Upper lobe of left lung (tissue), 4 donors: ENCODE results near the gene ZNG1B.
"Not testable (repeated sequence)": the region's sequence is repeated elsewhere in the genome, so short reads cannot be mapped to it uniquely, and the experiment has no call there.

Experiments
- CTCF ChIP-seq, 6 experiments: fragments of 450-650 bp in 4 of 6; fragments of 200-600 bp in 2 of 6; sonication (generic) in 2 of 6; IDR thresholded peaks; one replicate each; pipeline ENCODE4 v1.5.1; 2016 to 2019; ENCODE audit warnings: antibody characterized with exemption in 6 of 6
- EP300 ChIP-seq, 4 donors: sonication (generic); formaldehyde crosslinking; IDR thresholded peaks; one replicate each; pipeline ENCODE4 v1.5.1; 2017; ENCODE audit warnings: antibody characterized with exemption in 4 of 4, control low read depth in 2 of 4
- POLR2A ChIP-seq, 4 donors: fragments of 450-650 bp; IDR thresholded peaks; one replicate each; pipeline ENCODE4 v1.5.1; 2016 to 2017; ENCODE audit warnings: antibody characterized with exemption in 4 of 4, mild to moderate bottlenecking in 2 of 4
- POLR2AphosphoS5 ChIP-seq, 2 donors: sonication (generic); formaldehyde crosslinking; IDR thresholded peaks; one replicate each; pipeline ENCODE4 v1.5.1; 2017; ENCODE audit warnings: antibody characterized with exemption in 2 of 2

DNA sequence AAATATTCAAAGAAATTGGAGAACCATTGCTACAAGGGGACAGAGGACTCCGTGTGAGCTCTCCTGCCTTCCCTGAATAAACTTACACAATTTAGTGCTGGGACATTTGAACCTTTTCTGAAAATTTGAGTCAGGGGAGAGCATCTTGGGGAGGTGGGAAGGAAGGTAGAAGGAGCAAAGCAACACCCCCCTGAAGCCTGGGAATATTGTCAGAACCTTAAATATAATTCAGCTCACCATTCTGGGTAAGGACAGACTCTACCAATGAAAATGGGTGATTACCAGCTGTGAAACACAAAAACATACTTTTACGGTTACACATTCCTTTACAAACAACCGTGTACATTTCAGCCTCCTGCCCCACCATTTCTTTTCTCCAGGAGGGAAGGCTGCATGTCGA, 60.9 kb downstream of the ZNG1B start, which contains the start of gene FOXD4L1:
- TF ChIP-seq CTCF, EP300, POLR2A, POLR2AphosphoS5 (IDR thresholded peaks at IDR 0.05): not testable (repeated sequence)
